Upper lobe of left lung (tissue), 4 donors: ENCODE data around the gene TSC1.

ENCODE experiments used
- EP300 ChIP-seq, 4 donors: sonication (generic); formaldehyde crosslinking; IDR thresholded peaks; one replicate each; pipeline ENCODE4 v1.5.1; 2017; ENCODE audit warnings: antibody characterized with exemption in 4 of 4, control low read depth in 2 of 4
- TF ChIP-seq, protein P1 (sequence below), 6 experiments: fragments of 450-650 bp in 4 of 6; fragments of 200-600 bp in 2 of 6; sonication (generic) in 2 of 6; IDR thresholded peaks; one replicate each; pipeline ENCODE4 v1.5.1; 2016 to 2019; ENCODE audit warnings: antibody characterized with exemption in 6 of 6

DNA sequence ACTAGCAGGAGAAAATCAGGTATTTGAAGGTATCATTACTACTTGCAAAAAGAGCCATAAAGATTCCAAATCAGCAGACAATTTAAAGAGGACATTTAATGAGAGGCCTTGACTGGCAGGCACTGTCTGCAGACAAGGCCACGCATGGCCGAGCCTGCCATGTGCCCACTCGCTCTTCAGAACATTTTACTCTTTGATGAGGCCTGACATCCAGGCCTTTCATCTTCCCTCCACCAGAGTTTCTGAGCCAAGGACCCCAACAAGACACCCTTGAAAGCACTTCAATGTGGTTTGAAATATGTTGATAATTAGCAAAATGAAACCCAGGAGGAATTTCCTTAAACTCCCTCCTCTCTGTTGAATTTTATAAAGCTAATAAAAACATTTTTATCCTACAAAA, 82.8 kb downstream of the TSC1 start:
- TF ChIP-seq, protein P1, sequence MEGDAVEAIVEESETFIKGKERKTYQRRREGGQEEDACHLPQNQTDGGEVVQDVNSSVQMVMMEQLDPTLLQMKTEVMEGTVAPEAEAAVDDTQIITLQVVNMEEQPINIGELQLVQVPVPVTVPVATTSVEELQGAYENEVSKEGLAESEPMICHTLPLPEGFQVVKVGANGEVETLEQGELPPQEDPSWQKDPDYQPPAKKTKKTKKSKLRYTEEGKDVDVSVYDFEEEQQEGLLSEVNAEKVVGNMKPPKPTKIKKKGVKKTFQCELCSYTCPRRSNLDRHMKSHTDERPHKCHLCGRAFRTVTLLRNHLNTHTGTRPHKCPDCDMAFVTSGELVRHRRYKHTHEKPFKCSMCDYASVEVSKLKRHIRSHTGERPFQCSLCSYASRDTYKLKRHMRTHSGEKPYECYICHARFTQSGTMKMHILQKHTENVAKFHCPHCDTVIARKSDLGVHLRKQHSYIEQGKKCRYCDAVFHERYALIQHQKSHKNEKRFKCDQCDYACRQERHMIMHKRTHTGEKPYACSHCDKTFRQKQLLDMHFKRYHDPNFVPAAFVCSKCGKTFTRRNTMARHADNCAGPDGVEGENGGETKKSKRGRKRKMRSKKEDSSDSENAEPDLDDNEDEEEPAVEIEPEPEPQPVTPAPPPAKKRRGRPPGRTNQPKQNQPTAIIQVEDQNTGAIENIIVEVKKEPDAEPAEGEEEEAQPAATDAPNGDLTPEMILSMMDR (IDR thresholded peaks at IDR 0.05) = no peak
- TF ChIP-seq EP300 (IDR thresholded peaks at IDR 0.05) = no peak
